Stimulated activated CD4-positive, alpha-beta T cell treated with anti-CD3 and anti-CD28 coated beads, Interleukin-15, amount 100 ng/mL, for 1 hour (primary cell): ENCODE results near the gene GALNT9.
"Not testable (repeated sequence)": the region's sequence is repeated elsewhere in the genome, so short reads cannot be mapped to it uniquely, and the experiment has no call there.

Experiments used
- DNase-seq, 2 donors: peaks; one replicate each; pipeline ENCODE4 v3.0.0-alpha.2; 2020; ENCODE audit warnings: low read depth in 1 of 2, low spot score in 1 of 2

The GALNT9 gene

GRCh38 chr12:132295561-132295960 is 33.8 kb downstream of the GALNT9 start:
- DNase-seq: not testable (repeated sequence)

DNA sequence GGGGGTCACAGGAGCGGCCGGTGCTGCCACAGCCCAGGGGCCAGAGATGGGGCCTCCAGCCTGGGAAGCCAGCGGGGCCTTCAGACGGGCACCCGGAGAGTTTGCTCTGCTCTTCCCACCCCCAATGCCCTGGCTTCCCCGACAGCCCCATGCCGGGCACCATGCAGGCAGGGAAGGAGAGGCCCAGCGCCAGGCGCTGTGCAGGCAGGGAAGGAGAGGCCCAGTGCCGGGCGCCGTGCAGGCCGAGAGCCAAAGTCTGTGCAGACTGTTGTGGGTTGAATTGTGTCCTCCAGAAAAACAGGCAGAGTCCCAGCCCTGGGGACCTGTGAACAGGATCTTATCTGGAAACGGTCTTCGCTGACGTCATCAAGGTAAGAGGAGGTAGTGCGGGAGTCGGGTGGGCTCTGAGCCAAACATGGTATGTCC is 34.3 kb downstream of the GALNT9 start:
- DNase-seq: no peak

DNA sequence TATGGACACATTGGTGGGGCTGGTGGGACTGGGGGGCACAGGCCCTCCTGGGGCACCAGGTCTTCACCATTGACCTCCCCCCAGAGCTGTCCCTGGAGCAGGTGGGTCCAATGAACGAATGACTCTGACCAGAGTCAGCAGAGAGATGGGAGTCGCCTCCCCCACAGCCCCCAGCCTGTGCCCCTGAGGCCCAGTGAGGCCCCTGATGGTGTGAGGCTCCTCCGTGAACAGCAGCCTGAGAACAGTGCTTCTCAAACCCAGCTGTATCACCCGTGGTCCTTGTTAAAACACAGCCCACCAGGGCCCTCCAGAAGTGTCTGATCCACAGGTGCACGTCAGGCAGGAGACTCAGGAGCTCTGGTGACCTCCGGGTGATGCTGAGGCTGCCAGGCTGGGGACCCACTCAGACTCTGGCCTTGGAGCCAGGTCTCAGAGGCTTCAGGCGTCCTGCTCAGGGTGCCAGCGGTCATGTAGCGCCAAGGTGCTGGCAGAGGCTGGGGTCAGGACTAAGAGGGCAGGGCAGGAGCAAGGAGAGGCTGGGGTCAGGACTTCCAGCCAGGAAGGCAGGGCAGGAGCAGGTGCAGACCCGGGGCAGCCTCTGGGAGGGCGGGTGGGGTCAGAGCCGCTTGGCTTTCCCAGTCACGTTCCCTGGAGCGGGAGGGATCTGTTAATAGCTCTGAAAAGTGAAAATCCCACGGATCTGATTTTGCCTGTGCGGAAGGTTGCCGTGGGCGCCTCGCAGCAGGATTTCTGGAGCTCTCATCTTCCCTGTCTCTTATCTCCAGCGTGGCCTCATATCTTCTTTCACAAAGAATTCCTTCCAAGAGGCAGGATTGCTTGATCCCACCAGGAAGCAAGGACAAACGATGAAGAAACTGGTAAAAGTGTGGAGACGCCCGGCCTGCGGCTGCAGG is 35.0 kb downstream of the GALNT9 start:
- DNase-seq: no peak

DNA sequence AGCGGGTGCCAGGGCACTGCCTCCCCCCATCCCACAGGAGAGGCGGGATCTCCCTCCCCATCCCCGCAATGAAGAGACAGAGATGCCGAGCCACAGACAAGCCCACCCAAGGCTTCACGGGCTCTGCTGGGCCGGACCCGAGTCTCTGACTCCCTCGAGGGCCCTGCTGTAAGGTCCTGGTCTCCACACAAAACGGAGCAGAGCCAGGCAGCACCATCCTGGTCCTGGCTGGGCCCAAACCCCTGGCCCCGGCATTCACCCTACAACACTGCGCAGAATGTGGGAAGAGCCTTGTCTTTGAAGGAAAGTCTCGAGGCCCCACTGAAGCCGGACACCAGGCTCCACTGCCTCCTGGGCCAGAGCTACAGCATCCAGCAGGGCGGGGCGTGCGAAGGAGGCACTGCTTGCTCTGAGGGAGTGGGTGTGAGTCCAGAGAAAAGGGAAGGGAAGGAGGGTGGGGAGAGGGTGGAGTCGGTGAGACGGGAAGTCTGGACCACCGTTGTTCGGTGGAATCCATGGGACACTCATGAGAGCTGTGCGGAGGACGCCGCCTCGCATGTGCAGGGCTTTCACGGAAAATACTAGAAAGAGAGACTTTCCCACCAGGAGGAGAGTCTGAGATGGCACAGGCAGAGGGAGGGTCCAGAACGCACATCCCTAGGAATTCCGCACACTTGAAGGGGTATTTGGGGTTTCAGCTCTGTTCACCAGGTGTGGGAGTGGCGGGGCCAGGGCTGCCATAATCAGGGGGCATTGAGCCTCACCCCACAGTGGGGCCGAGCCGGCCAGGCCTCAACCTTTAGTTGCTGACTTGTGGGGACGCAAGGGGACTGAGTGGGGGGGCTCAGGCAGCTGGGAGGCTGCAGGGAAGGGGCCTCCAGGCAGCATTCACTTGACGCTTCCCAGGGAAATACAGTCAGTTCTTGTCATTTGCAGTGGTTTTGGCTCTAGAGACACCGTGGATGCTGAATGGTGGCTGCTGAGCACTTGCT is 36.8 kb downstream of the GALNT9 start:
- DNase-seq: no peak

GRCh38 chr12:132291402-132292175 is 37.8 kb downstream of the GALNT9 start:
- DNase-seq: no peak

DNA sequence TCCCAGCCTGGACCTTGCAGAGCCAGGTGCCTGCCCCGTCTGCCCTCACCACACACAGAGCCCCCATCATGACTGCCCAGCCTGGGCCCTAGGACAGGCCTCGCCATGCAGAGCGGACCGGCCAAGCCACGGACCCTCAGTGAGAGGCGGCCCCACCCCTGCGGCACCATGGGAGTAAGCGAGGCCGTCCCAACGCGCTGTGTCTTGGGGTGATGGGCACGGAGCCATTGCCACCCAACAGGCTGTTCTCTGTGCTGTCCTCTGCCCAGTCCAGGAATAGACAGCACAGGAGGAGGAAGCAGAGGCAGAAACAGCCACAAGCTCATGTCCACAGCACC is 39.2 kb downstream of the GALNT9 start:
- no peak for DNase-seq

DNA sequence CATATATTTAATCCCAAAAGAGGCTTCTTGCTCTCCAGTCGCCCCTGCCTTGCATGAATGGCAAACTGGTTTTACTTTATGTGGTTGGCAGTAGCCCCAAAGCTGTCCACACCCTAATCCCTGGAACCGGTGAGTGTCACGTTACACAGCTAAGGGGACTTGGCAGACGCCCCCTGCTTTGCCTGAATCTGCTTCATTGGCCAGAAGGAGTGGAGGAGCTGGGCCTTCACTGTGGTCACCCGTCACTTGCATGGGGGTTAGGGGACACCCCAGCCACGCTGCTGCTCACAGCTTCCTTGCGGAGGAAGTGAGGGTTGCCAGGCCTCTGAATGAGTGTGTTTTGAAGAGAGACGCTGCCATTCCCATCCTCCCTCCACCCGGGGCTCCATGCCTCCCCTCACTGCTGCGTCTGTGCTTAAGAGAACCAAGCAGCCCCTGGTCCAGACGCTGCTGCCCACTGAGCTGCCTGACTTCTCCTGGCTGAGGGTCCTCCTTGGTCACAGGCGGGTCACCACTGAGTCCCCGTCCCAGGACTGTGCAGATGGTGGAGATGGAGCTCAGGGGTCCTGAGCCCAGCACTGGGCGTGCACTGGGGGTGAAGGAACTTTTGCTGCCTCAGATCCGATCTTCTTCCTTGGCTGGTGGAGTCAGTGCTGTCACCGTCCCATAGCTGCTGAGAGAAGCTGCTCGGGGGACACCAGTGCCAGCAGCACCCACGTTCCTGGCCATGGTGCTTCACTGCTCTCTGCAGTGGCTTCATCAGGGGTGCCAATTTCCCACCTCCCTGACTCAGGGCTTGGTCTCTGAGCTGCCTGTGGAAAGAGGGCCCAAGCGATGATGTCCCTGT is 39.8 kb downstream of the GALNT9 start:
- no peak for DNase-seq

GRCh38 chr12:132288516-132289215 is 40.7 kb downstream of the GALNT9 start:
- no peak for DNase-seq

DNA sequence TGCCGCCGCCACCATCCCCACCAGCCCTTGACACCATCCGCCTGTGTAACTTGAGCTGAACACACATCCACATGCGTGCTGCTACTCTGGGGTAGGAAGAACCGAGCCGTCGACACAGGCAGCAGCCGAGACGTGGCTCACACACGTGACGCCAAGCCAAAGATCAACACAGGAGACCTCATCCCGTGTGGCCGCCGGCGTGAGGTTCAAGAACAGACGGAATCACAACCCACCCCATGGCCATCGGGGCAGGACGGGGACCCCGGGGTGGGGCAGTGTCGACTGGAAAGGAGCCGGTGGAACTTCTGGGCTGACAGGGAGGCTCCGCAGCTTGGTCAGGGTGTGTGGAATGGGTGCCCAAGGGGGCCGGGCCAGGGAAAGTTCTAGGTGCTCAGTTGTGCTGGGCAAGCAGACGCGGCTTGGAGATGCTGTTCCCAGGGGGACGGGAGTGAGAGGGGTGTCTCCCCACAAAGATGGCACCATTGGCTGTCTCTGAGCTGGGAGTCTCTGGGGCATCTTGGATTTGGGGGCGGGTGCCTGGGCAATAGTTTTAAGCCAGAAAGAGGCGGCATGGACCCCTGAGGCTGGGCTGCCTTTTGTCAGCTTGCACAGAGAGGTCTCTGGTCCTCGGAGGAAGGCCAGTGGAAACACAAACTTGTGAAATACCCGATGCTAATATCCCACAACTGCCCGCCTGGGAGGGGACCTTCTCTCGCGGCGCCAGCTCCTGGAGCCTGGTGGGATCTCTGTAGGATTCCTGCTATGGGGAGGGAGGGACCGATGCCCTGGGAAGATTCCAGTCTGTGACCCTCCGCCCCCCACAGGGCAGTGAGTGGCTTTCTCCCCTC is 41.8 kb downstream of the GALNT9 start:
- no peak for DNase-seq

DNA sequence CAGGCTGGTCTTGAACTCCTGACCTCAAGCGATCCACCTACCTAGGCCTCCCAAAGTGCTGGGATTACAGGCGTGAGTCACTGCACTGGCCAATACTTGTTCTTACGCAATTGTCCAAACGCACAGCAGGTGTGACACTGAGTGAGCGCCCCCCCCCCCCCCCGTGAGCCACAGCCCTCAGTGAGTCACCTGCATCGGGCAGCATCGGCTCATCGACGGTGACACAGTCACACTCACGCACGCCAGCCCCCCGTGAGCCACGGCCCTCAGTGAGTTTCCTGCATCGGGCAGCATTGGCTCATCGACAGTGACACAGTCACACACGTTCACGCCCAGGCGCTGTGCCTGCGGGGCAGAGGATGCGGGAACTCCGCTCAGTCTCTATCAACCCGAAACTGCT is 42.5 kb downstream of the GALNT9 start:
- no peak for DNase-seq

DNA sequence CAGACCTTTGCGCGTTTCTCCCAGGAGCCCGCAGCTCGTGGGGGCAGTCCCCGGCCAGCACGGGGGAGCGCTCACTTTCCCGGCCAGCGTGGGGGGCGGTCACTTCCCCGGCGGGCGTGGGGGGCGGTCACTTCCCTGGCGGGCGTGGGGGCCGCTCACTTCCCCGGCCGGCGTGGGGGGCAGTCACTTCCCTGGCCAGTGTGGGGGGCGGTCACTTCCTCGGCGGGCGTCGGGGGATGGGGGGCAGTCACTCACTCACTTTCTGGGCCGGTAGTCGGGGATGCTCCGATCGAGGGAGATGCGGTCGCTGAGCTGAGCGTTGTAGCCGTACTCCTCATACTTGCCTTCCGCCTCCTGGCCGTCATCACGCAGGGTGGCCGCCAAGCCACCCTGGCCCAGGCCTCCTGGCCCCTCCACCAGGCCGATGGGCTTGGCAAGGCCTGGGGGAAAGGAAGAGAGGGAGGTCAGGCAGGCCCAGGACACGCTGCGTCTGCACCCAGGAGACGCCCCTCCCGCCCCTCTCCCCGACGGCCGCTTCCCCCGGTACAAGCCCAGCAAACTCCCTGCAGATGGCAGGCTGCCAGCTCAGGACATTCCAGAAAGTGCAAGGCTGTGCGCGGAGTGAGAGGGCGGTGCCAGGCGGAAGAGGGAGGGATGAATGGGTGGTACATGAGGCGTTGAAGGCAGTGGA is 43.3 kb downstream of the GALNT9 start:
- no peak for DNase-seq

DNA sequence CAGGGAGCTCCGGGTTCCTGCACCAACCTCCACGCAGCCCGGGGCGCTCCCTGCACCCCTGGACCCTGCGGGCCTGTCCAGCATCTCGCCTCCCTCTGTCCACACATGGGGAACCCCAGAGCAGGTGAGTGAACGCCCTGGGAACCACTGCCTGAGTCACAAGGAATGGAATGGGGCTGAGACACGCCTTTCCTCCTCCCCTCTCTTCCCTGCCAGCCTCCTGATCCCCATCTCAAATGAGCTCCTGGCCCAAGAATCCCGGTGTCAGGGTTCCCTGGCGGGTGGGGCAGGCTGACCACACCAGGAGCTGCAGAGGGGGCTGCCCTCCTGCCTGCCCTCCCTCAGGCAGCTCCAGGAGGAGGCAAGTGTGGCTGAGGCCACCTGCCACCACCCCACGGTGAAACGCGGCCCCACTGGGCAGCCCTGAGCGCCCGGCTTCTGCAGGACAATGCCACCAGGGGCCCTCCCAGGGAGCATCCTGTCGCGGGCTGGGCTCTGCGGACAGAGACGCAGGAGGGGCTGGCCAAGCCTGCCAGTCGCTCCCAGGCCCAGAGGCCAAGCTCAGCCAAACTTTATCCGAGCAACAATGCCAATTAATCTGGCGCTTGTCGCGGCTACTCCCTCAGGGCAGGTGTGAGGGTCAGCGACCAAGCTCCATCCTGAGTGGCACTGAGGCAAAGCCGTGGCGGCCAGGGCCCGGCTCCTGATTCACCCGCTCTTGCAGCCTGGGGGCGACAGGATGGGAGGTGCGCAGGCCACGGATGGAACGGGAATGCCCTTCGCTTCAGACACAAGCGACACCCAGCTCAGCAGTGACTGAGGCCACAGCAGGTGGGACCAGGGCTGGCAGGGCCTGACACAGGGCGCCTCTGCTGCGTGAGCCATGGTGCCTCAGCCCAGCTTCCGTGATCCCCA is 44.3 kb downstream of the GALNT9 start:
- DNase-seq: no peak

GRCh38 chr12:132284071-132284826 is 45.1 kb downstream of the GALNT9 start:
- no peak for DNase-seq

DNA sequence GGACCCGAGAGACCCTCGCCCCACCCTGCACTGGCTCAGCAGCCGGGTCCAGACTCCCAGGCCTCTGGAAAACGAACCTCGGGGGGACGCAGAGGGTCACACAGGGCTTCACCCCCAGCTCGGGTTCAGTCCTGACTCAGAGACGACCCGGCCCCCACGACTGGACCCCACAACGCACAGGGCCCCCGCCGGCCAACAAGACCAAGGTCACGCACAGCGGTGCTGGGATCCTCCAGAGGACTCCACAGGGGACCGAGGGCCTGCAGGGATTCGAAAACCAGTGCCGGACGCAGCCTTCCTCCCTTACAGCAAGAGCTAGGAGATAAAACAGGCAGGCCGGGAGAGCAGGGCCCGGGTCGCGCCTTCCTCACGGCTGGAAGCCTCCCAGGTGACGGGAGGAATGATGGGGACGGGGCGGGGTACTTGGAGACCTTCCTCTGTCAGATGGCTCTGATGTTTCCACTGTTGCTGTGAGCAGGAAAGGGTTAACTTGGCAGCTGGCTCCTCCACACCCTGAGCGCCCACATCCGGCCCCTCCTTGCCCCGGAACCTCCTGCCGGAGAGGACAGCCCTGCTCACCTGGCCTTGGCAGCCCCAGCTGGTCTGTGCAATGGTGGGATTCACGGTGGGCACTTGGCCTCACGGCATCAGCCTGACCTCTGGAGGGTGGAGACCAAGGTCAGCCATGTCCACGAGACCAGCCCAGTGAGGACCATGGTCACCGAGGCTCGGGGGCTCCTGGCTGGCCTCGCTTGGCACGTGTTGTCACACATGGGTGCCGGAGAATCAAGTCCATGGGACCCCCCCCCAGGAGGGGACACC is 46.2 kb downstream of the GALNT9 start:
- no peak for DNase-seq
